GM23338 (cell line): ENCODE measurements around the gene ZNF112. TPM values are rescaled to one million over a fixed set of nuclear protein-coding genes. Genes with fewer than 3 reads are reported as not detected.

Experiments
- ATAC-seq: fragments of 200-7000 bp; cut with Tn5 transposase; 3 replicates; pipeline ENCODE4 v1.9.1; 2020
- DNase-seq: peaks from one replicate; pipeline ENCODE4 v3.0.0-alpha.2; 2015; ENCODE audit warnings: low spot score
- H2AFZ ChIP-seq: fragments of 200-600 bp; sonication (generic); 2 replicates; pipeline ENCODE4 v1.8.0; 2016; ENCODE audit warnings: antibody characterized with exemption, mild to moderate bottlenecking, moderate library complexity
- H3F3A ChIP-seq: fragments of 200-600 bp; sonication (generic); replicated peaks from 2 replicates; pipeline ENCODE4 v1.8.0; 2017; ENCODE audit warnings: antibody characterized with exemption, mixed run types, low read depth
- H3K27ac ChIP-seq: fragments of 200-600 bp; sonication (generic); 2 replicates; pipeline ENCODE4 v1.6.1; 2016; ENCODE audit warnings: low read depth
- H3K27me3 ChIP-seq: fragments of 200-600 bp; sonication (generic); 2 replicates; pipeline ENCODE4 v1.8.0; 2016; ENCODE audit warnings: mild to moderate bottlenecking, mixed run types, moderate library complexity; ENCODE audit not compliant: insufficient read depth
- H3K36me3 ChIP-seq: fragments of 200-600 bp; sonication (generic); 2 replicates; pipeline ENCODE4 v1.8.0; 2016; ENCODE audit warnings: mild to moderate bottlenecking; ENCODE audit not compliant: insufficient read depth
- H3K4me1 ChIP-seq: fragments of 200-600 bp; sonication (generic); 2 replicates; pipeline ENCODE4 v1.8.0; 2016; ENCODE audit warnings: mild to moderate bottlenecking, moderate library complexity; ENCODE audit not compliant: insufficient read depth
- H3K4me2 ChIP-seq: fragments of 200-600 bp; sonication (generic); 2 replicates; pipeline ENCODE4 v1.7.1; 2017; ENCODE audit warnings: mixed run types
- H3K4me3 ChIP-seq: fragments of 200-600 bp; sonication (generic); 2 replicates; pipeline ENCODE4 v1.6.1; 2016; ENCODE audit warnings: mixed run types
- H3K79me2 ChIP-seq: fragments of 200-600 bp; sonication (generic); replicated peaks from 2 replicates; pipeline ENCODE4 v1.8.0; 2017; ENCODE audit warnings: mild to moderate bottlenecking; ENCODE audit not compliant: insufficient read depth
- H3K9me2 ChIP-seq: fragments of 200-600 bp; sonication (generic); 2 replicates; pipeline ENCODE4 v1.8.0; 2017; ENCODE audit not compliant: insufficient read depth
- H4K20me1 ChIP-seq: fragments of 200-600 bp; sonication (generic); replicated peaks from 2 replicates; pipeline ENCODE4 v1.8.0; 2017; ENCODE audit warnings: mild to moderate bottlenecking; ENCODE audit not compliant: insufficient read depth
- H3K27ac Mint-ChIP-seq: 2 replicates; pipeline ENCODE4 v1.8.0; 2020; ENCODE audit warnings: inconsistent platforms, mild to moderate bottlenecking, moderate library complexity, mixed read lengths
- H3K27me3 Mint-ChIP-seq: 3 replicates; pipeline ENCODE4 v1.8.0; 2022; ENCODE audit warnings: low read depth, mild to moderate bottlenecking, moderate library complexity, mixed read lengths, inconsistent platforms; ENCODE audit not compliant: insufficient read depth, poor library complexity
- H3K36me3 Mint-ChIP-seq: 3 replicates; pipeline ENCODE4 v1.8.0; 2021; ENCODE audit warnings: low read depth, mild to moderate bottlenecking, inconsistent platforms, moderate library complexity, mixed read lengths
- H3K4me1 Mint-ChIP-seq: 3 replicates; pipeline ENCODE4 v1.8.0; 2020; ENCODE audit warnings: mild to moderate bottlenecking, inconsistent platforms, mixed read lengths
- H3K4me3 Mint-ChIP-seq: 3 replicates; pipeline ENCODE4 v1.8.0; 2021; ENCODE audit warnings: moderate library complexity, mild to moderate bottlenecking, inconsistent platforms, mixed read lengths
- H3K9me3 Mint-ChIP-seq: 3 replicates; pipeline ENCODE4 v1.8.0; 2020; ENCODE audit warnings: moderate library complexity, mild to moderate bottlenecking, inconsistent platforms, mixed read lengths
- CREB1 ChIP-seq: fragments of 250-450 bp; sonication (Bioruptor Pico); IDR thresholded peaks from 2 replicates; pipeline ENCODE4 v1.5.0; 2020; ENCODE audit warnings: low read depth, mild to moderate bottlenecking, moderate library complexity
- CTCF ChIP-seq, 2 experiments: fragments of 200-600 bp in 1 of 2; sonication (generic) in 1 of 2; conservative IDR thresholded peaks; 2 replicates each; pipeline versions ENCODE4 v1.5.1 to v1.6.1; 2016 to 2017; ENCODE audit warnings: antibody characterized with exemption in 2 of 2, low read depth in 2 of 2, mild to moderate bottlenecking in 2 of 2, moderate library complexity in 1 of 2
- ETS1 ChIP-seq: IDR thresholded peaks from 2 replicates; pipeline ENCODE4 v1.6.1; 2016; ENCODE audit warnings: antibody characterized with exemption
- EZH2 ChIP-seq: fragments of 200-600 bp; sonication (generic); IDR thresholded peaks from one replicate; pipeline ENCODE4 v1.8.0; 2017; ENCODE audit warnings: antibody characterized with exemption, mild to moderate bottlenecking, low read depth; ENCODE audit not compliant: unreplicated experiment
- EZH2phosphoT487 ChIP-seq: fragments of 200-600 bp; sonication (generic); IDR thresholded peaks from one replicate; pipeline ENCODE4 v1.8.1; 2018; ENCODE audit warnings: antibody characterized with exemption; ENCODE audit not compliant: unreplicated experiment
- JUNB ChIP-seq: IDR thresholded peaks from one replicate; pipeline ENCODE4 v1.6.1; 2016; ENCODE audit warnings: antibody characterized with exemption; ENCODE audit not compliant: unreplicated experiment
- NANOG ChIP-seq: IDR thresholded peaks from 2 replicates; pipeline ENCODE4 v1.6.1; 2016; ENCODE audit warnings: antibody characterized with exemption, borderline replicate concordance
- POLR2AphosphoS5 ChIP-seq: IDR thresholded peaks from 2 replicates; pipeline ENCODE4 v1.6.1; 2016; ENCODE audit warnings: antibody characterized with exemption, low read depth
- REST ChIP-seq: IDR thresholded peaks from one replicate; pipeline ENCODE4 v1.6.1; 2018; ENCODE audit warnings: antibody characterized with exemption; ENCODE audit not compliant: unreplicated experiment
- STAT1 ChIP-seq: IDR thresholded peaks from one replicate; pipeline ENCODE4 v1.6.1; 2016; ENCODE audit warnings: antibody characterized with exemption; ENCODE audit not compliant: unreplicated experiment
- ZNF114 ChIP-seq: fragments of 250-450 bp; sonication (Bioruptor Pico); IDR thresholded peaks from 2 replicates; pipeline ENCODE4 v1.5.0; 2020; ENCODE audit warnings: mild to moderate bottlenecking, moderate library complexity
- ZNF331 ChIP-seq: fragments of 250-450 bp; sonication (Bioruptor Pico); IDR thresholded peaks from 2 replicates; pipeline ENCODE4 v1.5.0; 2020; ENCODE audit warnings: low read depth, mild to moderate bottlenecking, moderate library complexity
- ZNF462 ChIP-seq: fragments of 250-450 bp; sonication (Bioruptor Pico); IDR thresholded peaks from 2 replicates; pipeline ENCODE4 v1.5.0; 2020; ENCODE audit warnings: mild to moderate bottlenecking, moderate library complexity
- polyA plus RNA-seq: library from polyadenylated mRNA; unstranded; fragments of >200 nt; fragmentation: Nextera tagmentation; extraction: Ambion mirVana; gene quantifications from 2 replicates; pipeline ENCODE4 v1.2.1, GENCODE V29; 2016
- total RNA-seq: library from RNA; depleted of rRNA; stranded (reverse); fragments of >200 nt; shearing (Covaris generic); gene quantifications from 2 replicates; pipeline ENCODE4 v1.2.3, GENCODE V29; 2014

Gene ZNF112
- total and polyA plus RNA-seq, 2 experiments from 2014 or later, result 3.0 to 4.2 TPM

GRCh38 chr19:44367024-44367423, 10.5 kb upstream of the ZNF112 start:
- H3K4me3 ChIP-seq, result no peak overlapping the region
- no peaks in the 10 kb centered on the region for H3F3A ChIP-seq
- no peaks in the 10 kb centered on the region for H3K9me2 ChIP-seq
- no peaks in the 10 kb centered on the region for H3K79me2 ChIP-seq
- Mint-ChIP-seq H3K4me1 (peaks cover 7% of the 10 kb centered on the region; the same call in 2 of the 3 replicates), H3K27me3 (no peaks in the 10 kb centered on the region), H3K4me3 (no peak overlapping the region), H3K27ac (no peak overlapping the region), H3K9me3 (peaks cover 48% of the 10 kb centered on the region), H3K36me3 (no peaks in the 10 kb centered on the region)
- no peak overlapping the region for H3K4me2 ChIP-seq
- DNase-seq (peak; percentile 63), ATAC-seq (peak; percentile 72)
- H3K27me3 ChIP-seq, result no peaks in the 10 kb centered on the region
- no peak overlapping the region for H2AFZ ChIP-seq
- no peak overlapping the region for H3K27ac ChIP-seq
- H3K4me1 ChIP-seq, result peaks cover 3% of the 10 kb centered on the region; the same call in 1 of the 2 replicates
- TF ChIP-seq REST (no peak), NANOG (no peak), EZH2phosphoT487 (no peak), POLR2AphosphoS5 (no peak), JUNB (no peak), ZNF462 (CRISPR knock-in tag) (no peak), STAT1 (no peak), CREB1 (CRISPR knock-in tag) (no peak), ZNF331 (CRISPR knock-in tag) (no peak), ZNF114 (no peak), ETS1 (no peak), EZH2 (no peak), CTCF (conservative IDR thresholded peaks at IDR 0.05; ENCODE audit: low read depth in 2 of 2) (no peak)
- H3K36me3 ChIP-seq, result no peaks in the 10 kb centered on the region
- H4K20me1 ChIP-seq, result no peaks in the 10 kb centered on the region
